Panc1 (cell line): ENCODE measurements around the gene MGMT. TPM values are rescaled to one million over a fixed set of nuclear protein-coding genes. Genes with fewer than 3 reads are reported as not detected.

ENCODE experiments used
- ATAC-seq: fragments of 200-7000 bp; cut with Tn5 transposase; 2 replicates; pipeline ENCODE4 v1.9.1; 2020; ENCODE audit warnings: mild to moderate bottlenecking, moderate library complexity
- BruUV-seq: library from RNA; stranded (reverse); fragments of 400-500 nt; replicated peaks from 2 replicates; lab custom pipeline; 2021; lab: Mats Ljungman, UMichigan
- CTCF ChIA-PET: fragments of 300-600 bp; sonication (Branson Sonifier 250); formaldehyde crosslinking; loops from one replicate; lab custom pipeline; 2022; ENCODE audit warnings: antibody characterized with exemption; lab: Charles Lee
- POLR2A ChIA-PET: fragments of 300-600 bp; sonication (Branson Sonifier 250); formaldehyde crosslinking; loops from one replicate; lab custom pipeline; 2022; ENCODE audit warnings: antibody characterized with exemption; lab: Charles Lee
- DNase-seq: peaks from one replicate; pipeline ENCODE4 v3.0.0-alpha.2; 2010; ENCODE audit warnings: low read depth, low spot score
- H3K27ac ChIP-seq: 2 replicates; pipeline ENCODE4 v1.5.1; 2011; ENCODE audit warnings: mild to moderate bottlenecking, low read length, inconsistent platforms
- H3K27me3 ChIP-seq: fragments of 200-500 bp; sonication (Bioruptor generic); 2 replicates; pipeline ENCODE4 v1.6.0; 2014; ENCODE audit warnings: low read length, inconsistent platforms; ENCODE audit not compliant: control insufficient read depth, insufficient read depth
- H3K36me3 ChIP-seq: fragments of 200-500 bp; sonication (Bioruptor generic); 2 replicates; pipeline ENCODE4 v1.5.1; 2014; ENCODE audit warnings: inconsistent platforms, mild to moderate bottlenecking, low read length, moderate library complexity; ENCODE audit not compliant: control insufficient read depth, insufficient read depth
- H3K4me1 ChIP-seq: 2 replicates; pipeline ENCODE4 v1.5.1; 2011; ENCODE audit warnings: inconsistent platforms, mild to moderate bottlenecking, low read length, moderate library complexity; ENCODE audit not compliant: control insufficient read depth, insufficient read depth
- H3K4me3 ChIP-seq, 2 experiments: 2 replicates each; pipeline ENCODE4 v1.5.1; 2011 to 2012; ENCODE audit warnings: low read depth in 2 of 2, low read length in 2 of 2, mild to moderate bottlenecking in 2 of 2, inconsistent platforms in 1 of 2, moderate library complexity in 1 of 2
- H3K9me3 ChIP-seq: fragments of 200-500 bp; sonication (Bioruptor generic); 2 replicates; pipeline ENCODE4 v1.5.1; 2014; ENCODE audit warnings: low read depth, mild to moderate bottlenecking, inconsistent platforms, low read length, moderate library complexity; ENCODE audit not compliant: control insufficient read depth, insufficient read depth
- POLR2AphosphoS5 ChIP-seq: IDR thresholded peaks from 2 replicates; pipeline ENCODE4 v1.6.1; 2012; ENCODE audit warnings: mild to moderate bottlenecking, low read depth, low read length, moderate library complexity
- SIN3A ChIP-seq: IDR thresholded peaks from 2 replicates; pipeline ENCODE4 v1.6.1; 2012; ENCODE audit warnings: low read depth, mild to moderate bottlenecking, low read length, moderate library complexity, borderline replicate concordance; ENCODE audit not compliant: insufficient read depth
- TCF7L2 ChIP-seq: IDR thresholded peaks from 2 replicates; pipeline ENCODE4 v1.6.1; 2011; ENCODE audit warnings: mild to moderate bottlenecking, low read depth, low read length, inconsistent platforms
- in situ Hi-C: cut with HindIII; loops from 2 replicates; pipeline ENCODE4 v1.10.0; 2016; ENCODE audit warnings: low sequenced_read_pairs, low pct_unique_long_range_greater_than_20kb
- intact Hi-C: fragments of 100-400 bp; cut with micrococcal nuclease; formaldehyde crosslinking; loops from one replicate; pipeline ENCODE4 v1.10.0; 2022; ENCODE audit not compliant: unreplicated experiment
- total RNA-seq: library from RNA; stranded (reverse); gene quantifications from one replicate; pipeline ENCODE4 v1.2.1, GENCODE V29; 2021; ENCODE audit not compliant: unreplicated experiment
- TF ChIP-seq, protein P1 (sequence below): fragments of 450-650 bp; IDR thresholded peaks from 2 replicates; pipeline ENCODE4 v1.5.1; 2017; ENCODE audit warnings: mild to moderate bottlenecking
- TF ChIP-seq, protein P2 (sequence below), 2 experiments: IDR thresholded peaks; 2 replicates each; pipeline ENCODE4 v1.6.1; 2011 to 2012; ENCODE audit warnings: low read depth in 2 of 2, control low read depth in 1 of 2, low read length in 1 of 2, mild to moderate bottlenecking in 1 of 2, moderate library complexity in 1 of 2; ENCODE audit not compliant: insufficient read depth in 1 of 2

MGMT gene
- total RNA-seq, 1 experiment from 2014 or later: 27.3 TPM

DNA sequence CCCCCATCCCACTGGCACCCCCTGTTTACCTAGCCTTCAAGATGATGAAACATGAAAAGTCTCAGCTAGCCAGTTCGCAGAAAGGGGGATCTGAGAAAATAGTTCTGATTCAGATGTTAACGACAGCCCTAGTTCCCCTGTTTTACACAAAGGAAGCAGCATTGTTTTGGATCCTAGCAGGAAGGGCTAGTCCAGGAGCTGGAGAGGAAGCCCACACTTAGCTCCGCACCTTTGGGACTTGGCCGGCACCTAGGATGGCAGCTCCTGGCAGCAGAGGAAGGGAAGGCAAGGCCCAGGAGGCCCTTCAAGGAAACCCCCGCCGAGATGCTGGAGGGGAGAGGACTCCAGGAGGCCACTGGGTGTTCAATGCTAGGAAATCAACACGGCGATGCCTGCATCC lies 29.0 kb upstream of the MGMT start:
- DNase-seq (no peak), ATAC-seq (no peak)
- Histone ChIP-seq H3K27me3 (peaks cover 9% of the 10 kb centered on the region; the same call in 1 of the 2 replicates), H3K4me1 (no peaks in the 10 kb centered on the region), H3K36me3 (no peaks in the 10 kb centered on the region), H3K4me3 (no peak overlapping the region), H3K9me3 (no peaks in the 10 kb centered on the region), H3K27ac (no peak overlapping the region)
- BruUV-seq: no TSS peak
- in situ Hi-C loops: no loop called here
- TF ChIP-seq POLR2AphosphoS5 (no peak), TCF7L2 (no peak), SIN3A (no peak)
- TF ChIP-seq, protein P1, sequence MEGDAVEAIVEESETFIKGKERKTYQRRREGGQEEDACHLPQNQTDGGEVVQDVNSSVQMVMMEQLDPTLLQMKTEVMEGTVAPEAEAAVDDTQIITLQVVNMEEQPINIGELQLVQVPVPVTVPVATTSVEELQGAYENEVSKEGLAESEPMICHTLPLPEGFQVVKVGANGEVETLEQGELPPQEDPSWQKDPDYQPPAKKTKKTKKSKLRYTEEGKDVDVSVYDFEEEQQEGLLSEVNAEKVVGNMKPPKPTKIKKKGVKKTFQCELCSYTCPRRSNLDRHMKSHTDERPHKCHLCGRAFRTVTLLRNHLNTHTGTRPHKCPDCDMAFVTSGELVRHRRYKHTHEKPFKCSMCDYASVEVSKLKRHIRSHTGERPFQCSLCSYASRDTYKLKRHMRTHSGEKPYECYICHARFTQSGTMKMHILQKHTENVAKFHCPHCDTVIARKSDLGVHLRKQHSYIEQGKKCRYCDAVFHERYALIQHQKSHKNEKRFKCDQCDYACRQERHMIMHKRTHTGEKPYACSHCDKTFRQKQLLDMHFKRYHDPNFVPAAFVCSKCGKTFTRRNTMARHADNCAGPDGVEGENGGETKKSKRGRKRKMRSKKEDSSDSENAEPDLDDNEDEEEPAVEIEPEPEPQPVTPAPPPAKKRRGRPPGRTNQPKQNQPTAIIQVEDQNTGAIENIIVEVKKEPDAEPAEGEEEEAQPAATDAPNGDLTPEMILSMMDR: no peak
- TF ChIP-seq, protein P2, sequence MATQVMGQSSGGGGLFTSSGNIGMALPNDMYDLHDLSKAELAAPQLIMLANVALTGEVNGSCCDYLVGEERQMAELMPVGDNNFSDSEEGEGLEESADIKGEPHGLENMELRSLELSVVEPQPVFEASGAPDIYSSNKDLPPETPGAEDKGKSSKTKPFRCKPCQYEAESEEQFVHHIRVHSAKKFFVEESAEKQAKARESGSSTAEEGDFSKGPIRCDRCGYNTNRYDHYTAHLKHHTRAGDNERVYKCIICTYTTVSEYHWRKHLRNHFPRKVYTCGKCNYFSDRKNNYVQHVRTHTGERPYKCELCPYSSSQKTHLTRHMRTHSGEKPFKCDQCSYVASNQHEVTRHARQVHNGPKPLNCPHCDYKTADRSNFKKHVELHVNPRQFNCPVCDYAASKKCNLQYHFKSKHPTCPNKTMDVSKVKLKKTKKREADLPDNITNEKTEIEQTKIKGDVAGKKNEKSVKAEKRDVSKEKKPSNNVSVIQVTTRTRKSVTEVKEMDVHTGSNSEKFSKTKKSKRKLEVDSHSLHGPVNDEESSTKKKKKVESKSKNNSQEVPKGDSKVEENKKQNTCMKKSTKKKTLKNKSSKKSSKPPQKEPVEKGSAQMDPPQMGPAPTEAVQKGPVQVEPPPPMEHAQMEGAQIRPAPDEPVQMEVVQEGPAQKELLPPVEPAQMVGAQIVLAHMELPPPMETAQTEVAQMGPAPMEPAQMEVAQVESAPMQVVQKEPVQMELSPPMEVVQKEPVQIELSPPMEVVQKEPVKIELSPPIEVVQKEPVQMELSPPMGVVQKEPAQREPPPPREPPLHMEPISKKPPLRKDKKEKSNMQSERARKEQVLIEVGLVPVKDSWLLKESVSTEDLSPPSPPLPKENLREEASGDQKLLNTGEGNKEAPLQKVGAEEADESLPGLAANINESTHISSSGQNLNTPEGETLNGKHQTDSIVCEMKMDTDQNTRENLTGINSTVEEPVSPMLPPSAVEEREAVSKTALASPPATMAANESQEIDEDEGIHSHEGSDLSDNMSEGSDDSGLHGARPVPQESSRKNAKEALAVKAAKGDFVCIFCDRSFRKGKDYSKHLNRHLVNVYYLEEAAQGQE (IDR thresholded peaks at IDR 0.05; ENCODE audit: insufficient read depth in 1 of 2, low read depth in 2 of 2, low read length in 1 of 2): no peak
- CTCF ChIA-PET: no interaction called here
- intact Hi-C loops: no loop called here
- POLR2A ChIA-PET: no interaction called here

DNA sequence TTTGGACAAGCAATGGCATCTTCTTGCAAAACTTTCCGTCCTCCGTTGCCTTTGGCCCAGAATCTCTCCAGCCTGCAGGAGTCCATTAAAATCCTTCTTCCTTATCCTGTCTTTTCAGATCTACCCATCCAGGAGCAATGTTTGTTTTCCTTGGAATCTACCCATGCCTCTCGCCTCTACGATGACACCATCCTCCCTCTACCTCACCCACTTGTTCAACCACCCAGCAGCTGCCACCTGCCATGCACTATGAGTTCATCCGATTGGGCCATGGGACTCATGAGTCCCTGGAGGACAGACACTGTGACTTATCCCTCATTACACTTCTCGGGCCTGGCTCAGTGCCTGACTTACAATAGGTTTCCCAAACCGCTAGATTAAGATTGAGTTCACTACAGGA lies 26.8 kb upstream of the MGMT start:
- no peak for DNase-seq
- H3K27ac ChIP-seq: no peak overlapping the region
- H3K4me3 ChIP-seq: no peak overlapping the region
- intact Hi-C loops: no loop called here
- ChIA-PET CTCF (no interaction called here), POLR2A (no interaction called here)
- H3K9me3 ChIP-seq: no peaks in the 10 kb centered on the region
- no peak for ATAC-seq
- no peaks in the 10 kb centered on the region for H3K36me3 ChIP-seq
- H3K4me1 ChIP-seq: no peaks in the 10 kb centered on the region
- no TSS peak for BruUV-seq
- TF ChIP-seq TCF7L2: no peak
- no peak for TF ChIP-seq SIN3A
- TF ChIP-seq POLR2AphosphoS5: no peak
- TF ChIP-seq, protein P2 (IDR thresholded peaks at IDR 0.05; ENCODE audit: insufficient read depth in 1 of 2, low read depth in 2 of 2, low read length in 1 of 2): no peak
- TF ChIP-seq, protein P1: no peak
- H3K27me3 ChIP-seq: peaks cover 5% of the 10 kb centered on the region; the same call in 1 of the 2 replicates
- in situ Hi-C loops: no loop called here
